HepG2 (cell line): ENCODE results near the gene PPFIA3. TPM values are rescaled to one million over a fixed set of nuclear protein-coding genes. Genes with fewer than 3 reads are reported as not detected.
A peak's percentile ranks its signal among the peaks of the same experiment; 100 is the strongest.

Experiments used
- AKAP8 ChIP-seq: sonication (generic); formaldehyde crosslinking; IDR thresholded peaks from 2 replicates; pipeline ENCODE4 v1.5.1; 2020; ENCODE audit warnings: mild to moderate bottlenecking, missing genetic modification reagents
- ARNT ChIP-seq: fragments of 450-650 bp; IDR thresholded peaks from 2 replicates; pipeline ENCODE4 v1.6.1; 2017
- FIP1L1 ChIP-seq: fragments of 200-400 bp; formaldehyde crosslinking; IDR thresholded peaks from 2 replicates; pipeline ENCODE4 v1.6.1; 2018; ENCODE audit warnings: low read depth, mild to moderate bottlenecking, low read length, moderate library complexity, borderline replicate concordance; ENCODE audit not compliant: insufficient read depth
- FOSL1 ChIP-seq: sonication (generic); formaldehyde crosslinking; IDR thresholded peaks from 2 replicates; pipeline ENCODE4 v1.9.0; 2021; ENCODE audit warnings: missing genetic modification reagents, borderline replicate concordance
- IKZF4 ChIP-seq: sonication (generic); formaldehyde crosslinking; IDR thresholded peaks from 2 replicates; pipeline ENCODE4 v1.5.1; 2020; ENCODE audit warnings: borderline replicate concordance, mild to moderate bottlenecking, low read depth, missing genetic modification reagents; ENCODE audit errors: not compliant biosample characterization
- KDM4B ChIP-seq: sonication (generic); formaldehyde crosslinking; IDR thresholded peaks from 2 replicates; pipeline ENCODE4 v1.4.0; 2020; ENCODE audit warnings: missing genetic modification reagents
- KLF12 ChIP-seq: sonication (generic); formaldehyde crosslinking; IDR thresholded peaks from 2 replicates; pipeline ENCODE4 v1.4.0; 2020; ENCODE audit warnings: missing genetic modification reagents, borderline replicate concordance
- POGZ ChIP-seq: sonication (generic); formaldehyde crosslinking; IDR thresholded peaks from 2 replicates; pipeline ENCODE4 v1.4.0; 2020; ENCODE audit warnings: mild to moderate bottlenecking, missing genetic modification reagents
- SIN3B ChIP-seq: fragments of 150-350 bp; IDR thresholded peaks from 2 replicates; pipeline ENCODE4 v1.6.1; 2014; ENCODE audit warnings: low read length
- SIX1 ChIP-seq: sonication (generic); formaldehyde crosslinking; IDR thresholded peaks from 2 replicates; pipeline ENCODE4 v1.4.0; 2020; ENCODE audit warnings: missing genetic modification reagents, borderline replicate concordance
- ZEB1 ChIP-seq: IDR thresholded peaks from 2 replicates; pipeline ENCODE4 v1.6.1; 2012; ENCODE audit warnings: mild to moderate bottlenecking, low read depth, inconsistent platforms; ENCODE audit not compliant: insufficient replicate concordance
- ZFP1 ChIP-seq: IDR thresholded peaks from 2 replicates; pipeline ENCODE4 v1.6.1; 2016
- ZNF224 ChIP-seq: sonication (generic); formaldehyde crosslinking; IDR thresholded peaks from 2 replicates; pipeline ENCODE4 v1.5.0; 2020; ENCODE audit warnings: mild to moderate bottlenecking, missing genetic modification reagents
- ZNF251 ChIP-seq: sonication (generic); formaldehyde crosslinking; IDR thresholded peaks from 2 replicates; pipeline ENCODE4 v1.9.0; 2021; ENCODE audit warnings: mild to moderate bottlenecking, missing genetic modification reagents
- ZNF441 ChIP-seq: sonication (generic); formaldehyde crosslinking; IDR thresholded peaks from 2 replicates; pipeline ENCODE4 v1.7.0; 2021; ENCODE audit warnings: missing genetic modification reagents, borderline replicate concordance
- ZNF503 ChIP-seq: sonication (generic); formaldehyde crosslinking; IDR thresholded peaks from 2 replicates; pipeline ENCODE4 v1.4.0; 2020; ENCODE audit warnings: missing genetic modification reagents
- ZNF580 ChIP-seq: IDR thresholded peaks from 2 replicates; pipeline ENCODE4 v1.6.1; 2016; ENCODE audit warnings: low read depth, borderline replicate concordance
- ZNF674 ChIP-seq: sonication (generic); formaldehyde crosslinking; IDR thresholded peaks from 2 replicates; pipeline ENCODE4 v1.5.0; 2020; ENCODE audit warnings: low read depth, mild to moderate bottlenecking, missing genetic modification reagents
- ZNF790 ChIP-seq: sonication (generic); formaldehyde crosslinking; IDR thresholded peaks from 2 replicates; pipeline ENCODE4 v1.8.0; 2022; ENCODE audit warnings: missing genetic modification reagents, mild to moderate bottlenecking, borderline replicate concordance
- polyA plus RNA-seq, 8 experiments: library from polyadenylated mRNA; depleted of rRNA in 3 of 8; stranded (reverse) in 7 of 8; unstranded in 1 of 8; fragments of >200 nt; fragmentation: Illumina TruSeq in 4 of 8; extraction: Trizol in 4 of 8; gene quantifications; 2 replicates each; pipeline versions ENCODE4 v1.2.1 to v1.2.3, GENCODE V29; 2011 to 2016; ENCODE audit warnings: low read depth in 4 of 8, missing spikeins in 1 of 8, mixed read lengths in 1 of 8; ENCODE audit not compliant: insufficient read depth in 1 of 8
- total RNA-seq, 5 experiments: library from RNA; depleted of rRNA; stranded (reverse); fragments of >200 nt; fragmentation: Illumina TruSeq; extraction: Trizol; gene quantifications; 2 replicates each; pipeline ENCODE4 v1.2.3, GENCODE V29; 2016; ENCODE audit warnings: low read depth in 1 of 5
- TF ChIP-seq, protein P1 (sequence below): sonication (generic); formaldehyde crosslinking; IDR thresholded peaks from 2 replicates; pipeline ENCODE4 v1.5.0; 2020; ENCODE audit warnings: mild to moderate bottlenecking, missing genetic modification reagents
- TF ChIP-seq, protein P2 (sequence below): sonication (generic); formaldehyde crosslinking; IDR thresholded peaks from 2 replicates; pipeline ENCODE4 v1.4.0; 2020; ENCODE audit warnings: missing genetic modification reagents, mild to moderate bottlenecking, borderline replicate concordance

PPFIA3 gene
- total and polyA plus RNA-seq, 2 of the 13 experiments (the other 11 are each of a cell fraction or from before 2014, with no cell fraction given), result 6.7 to 8.6 TPM

GRCh38 chr19:49119411-49120324 lies at the start of gene PPFIA3 (continued):
- TF ChIP-seq SIX1, result no peak
- TF ChIP-seq FIP1L1, result no peak
- TF ChIP-seq ZNF251 (CRISPR knock-in tag), result no peak
- peak; percentile 60; the same call in 1 of the 2 replicates for TF ChIP-seq ZNF441
- no peak for TF ChIP-seq ZNF503 (CRISPR knock-in tag)
- TF ChIP-seq KLF12 (CRISPR knock-in tag), result 0 out of 2 replicates have a peak, but pooled peaks have one; percentile 49
- no peak for TF ChIP-seq ZNF224 (CRISPR knock-in tag)
- no peak for TF ChIP-seq ARNT
- no peak for TF ChIP-seq FOSL1 (CRISPR knock-in tag)
- no peak for TF ChIP-seq AKAP8
- no peak for TF ChIP-seq ZFP1 (CRISPR knock-in tag)
- TF ChIP-seq, protein P1, sequence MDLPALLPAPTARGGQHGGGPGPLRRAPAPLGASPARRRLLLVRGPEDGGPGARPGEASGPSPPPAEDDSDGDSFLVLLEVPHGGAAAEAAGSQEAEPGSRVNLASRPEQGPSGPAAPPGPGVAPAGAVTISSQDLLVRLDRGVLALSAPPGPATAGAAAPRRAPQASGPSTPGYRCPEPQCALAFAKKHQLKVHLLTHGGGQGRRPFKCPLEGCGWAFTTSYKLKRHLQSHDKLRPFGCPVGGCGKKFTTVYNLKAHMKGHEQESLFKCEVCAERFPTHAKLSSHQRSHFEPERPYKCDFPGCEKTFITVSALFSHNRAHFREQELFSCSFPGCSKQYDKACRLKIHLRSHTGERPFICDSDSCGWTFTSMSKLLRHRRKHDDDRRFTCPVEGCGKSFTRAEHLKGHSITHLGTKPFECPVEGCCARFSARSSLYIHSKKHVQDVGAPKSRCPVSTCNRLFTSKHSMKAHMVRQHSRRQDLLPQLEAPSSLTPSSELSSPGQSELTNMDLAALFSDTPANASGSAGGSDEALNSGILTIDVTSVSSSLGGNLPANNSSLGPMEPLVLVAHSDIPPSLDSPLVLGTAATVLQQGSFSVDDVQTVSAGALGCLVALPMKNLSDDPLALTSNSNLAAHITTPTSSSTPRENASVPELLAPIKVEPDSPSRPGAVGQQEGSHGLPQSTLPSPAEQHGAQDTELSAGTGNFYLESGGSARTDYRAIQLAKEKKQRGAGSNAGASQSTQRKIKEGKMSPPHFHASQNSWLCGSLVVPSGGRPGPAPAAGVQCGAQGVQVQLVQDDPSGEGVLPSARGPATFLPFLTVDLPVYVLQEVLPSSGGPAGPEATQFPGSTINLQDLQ (CRISPR knock-in tag), result no peak
- no peak for TF ChIP-seq ZEB1
- 0 out of 2 replicates have a peak, but pooled peaks have one; percentile 23 for TF ChIP-seq POGZ (CRISPR knock-in tag)
- TF ChIP-seq ZNF580 (CRISPR knock-in tag), result peak; percentile 85; the same call in 1 of the 2 replicates
- no peak for TF ChIP-seq IKZF4 (CRISPR knock-in tag)
- TF ChIP-seq, protein P2, sequence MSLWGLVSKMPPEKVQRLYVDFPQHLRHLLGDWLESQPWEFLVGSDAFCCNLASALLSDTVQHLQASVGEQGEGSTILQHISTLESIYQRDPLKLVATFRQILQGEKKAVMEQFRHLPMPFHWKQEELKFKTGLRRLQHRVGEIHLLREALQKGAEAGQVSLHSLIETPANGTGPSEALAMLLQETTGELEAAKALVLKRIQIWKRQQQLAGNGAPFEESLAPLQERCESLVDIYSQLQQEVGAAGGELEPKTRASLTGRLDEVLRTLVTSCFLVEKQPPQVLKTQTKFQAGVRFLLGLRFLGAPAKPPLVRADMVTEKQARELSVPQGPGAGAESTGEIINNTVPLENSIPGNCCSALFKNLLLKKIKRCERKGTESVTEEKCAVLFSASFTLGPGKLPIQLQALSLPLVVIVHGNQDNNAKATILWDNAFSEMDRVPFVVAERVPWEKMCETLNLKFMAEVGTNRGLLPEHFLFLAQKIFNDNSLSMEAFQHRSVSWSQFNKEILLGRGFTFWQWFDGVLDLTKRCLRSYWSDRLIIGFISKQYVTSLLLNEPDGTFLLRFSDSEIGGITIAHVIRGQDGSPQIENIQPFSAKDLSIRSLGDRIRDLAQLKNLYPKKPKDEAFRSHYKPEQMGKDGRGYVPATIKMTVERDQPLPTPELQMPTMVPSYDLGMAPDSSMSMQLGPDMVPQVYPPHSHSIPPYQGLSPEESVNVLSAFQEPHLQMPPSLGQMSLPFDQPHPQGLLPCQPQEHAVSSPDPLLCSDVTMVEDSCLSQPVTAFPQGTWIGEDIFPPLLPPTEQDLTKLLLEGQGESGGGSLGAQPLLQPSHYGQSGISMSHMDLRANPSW, result no peak
- no peak for TF ChIP-seq ZNF674 (CRISPR knock-in tag)
- TF ChIP-seq KDM4B (CRISPR knock-in tag), result 0 out of 2 replicates have a peak, but pooled peaks have one; percentile 37
- TF ChIP-seq SIN3B, result no peak
- 0 out of 2 replicates have a peak, but pooled peaks have one; percentile 57 for TF ChIP-seq ZNF790 (CRISPR knock-in tag)
